Testis (tissue), 2 donors: ENCODE results near the gene POC1B.

Experiments
- CTCF ChIP-seq, 3 experiments: fragments of 450-650 bp in 2 of 3; fragments of 200-600 bp in 1 of 3; sonication (generic) in 1 of 3; IDR thresholded peaks; one replicate each; pipeline ENCODE4 v1.5.1; 2016 to 2019; ENCODE audit warnings: antibody characterized with exemption in 3 of 3, mild to moderate bottlenecking in 2 of 3, moderate library complexity in 1 of 3
- POLR2A ChIP-seq: fragments of 450-650 bp; IDR thresholded peaks from one replicate; pipeline ENCODE4 v1.6.1; 2017; ENCODE audit warnings: antibody characterized with exemption, mild to moderate bottlenecking, moderate library complexity

GRCh38 chr12:89405626-89406345 lies 120.1 kb downstream of the POC1B start:
- TF ChIP-seq CTCF (IDR thresholded peaks at IDR 0.05) (no peak), POLR2A (no peak)
